ENCODE data around the gene CNTN6. TPM values are rescaled to one million over a fixed set of nuclear protein-coding genes. Genes with fewer than 3 reads are reported as not detected.

CNTN6 gene
- total and polyA plus RNA-seq, 11 donors = not detected

- no peaks in the 10 kb centered on the region for H3K9me3 ChIP-seq
- DNase-seq = no peak
- H3K36me3 ChIP-seq = no peaks in the 10 kb centered on the region
- H3K27ac ChIP-seq = no peak overlapping the region
- H3K4me1 ChIP-seq = no peaks in the 10 kb centered on the region
- no peak for TF ChIP-seq POLR2A (IDR thresholded peaks at IDR 0.05)
- TF ChIP-seq, protein P1, sequence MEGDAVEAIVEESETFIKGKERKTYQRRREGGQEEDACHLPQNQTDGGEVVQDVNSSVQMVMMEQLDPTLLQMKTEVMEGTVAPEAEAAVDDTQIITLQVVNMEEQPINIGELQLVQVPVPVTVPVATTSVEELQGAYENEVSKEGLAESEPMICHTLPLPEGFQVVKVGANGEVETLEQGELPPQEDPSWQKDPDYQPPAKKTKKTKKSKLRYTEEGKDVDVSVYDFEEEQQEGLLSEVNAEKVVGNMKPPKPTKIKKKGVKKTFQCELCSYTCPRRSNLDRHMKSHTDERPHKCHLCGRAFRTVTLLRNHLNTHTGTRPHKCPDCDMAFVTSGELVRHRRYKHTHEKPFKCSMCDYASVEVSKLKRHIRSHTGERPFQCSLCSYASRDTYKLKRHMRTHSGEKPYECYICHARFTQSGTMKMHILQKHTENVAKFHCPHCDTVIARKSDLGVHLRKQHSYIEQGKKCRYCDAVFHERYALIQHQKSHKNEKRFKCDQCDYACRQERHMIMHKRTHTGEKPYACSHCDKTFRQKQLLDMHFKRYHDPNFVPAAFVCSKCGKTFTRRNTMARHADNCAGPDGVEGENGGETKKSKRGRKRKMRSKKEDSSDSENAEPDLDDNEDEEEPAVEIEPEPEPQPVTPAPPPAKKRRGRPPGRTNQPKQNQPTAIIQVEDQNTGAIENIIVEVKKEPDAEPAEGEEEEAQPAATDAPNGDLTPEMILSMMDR (IDR thresholded peaks at IDR 0.05) = no peak
- no peak for ATAC-seq
- intact Hi-C loops (cut with DNase I) = no loop called here
- 32 to 49% (median 44%) methylated on average over 2 of the region's 2 CpGs for WGBS, 4 donors
- no peaks in the 10 kb centered on the region for H3K27me3 ChIP-seq
- no peak overlapping the region for H3K4me3 ChIP-seq
Measured at GRCh38 chr3:1207904-1208303, 115.1 kb downstream of the CNTN6 start.

DNA sequence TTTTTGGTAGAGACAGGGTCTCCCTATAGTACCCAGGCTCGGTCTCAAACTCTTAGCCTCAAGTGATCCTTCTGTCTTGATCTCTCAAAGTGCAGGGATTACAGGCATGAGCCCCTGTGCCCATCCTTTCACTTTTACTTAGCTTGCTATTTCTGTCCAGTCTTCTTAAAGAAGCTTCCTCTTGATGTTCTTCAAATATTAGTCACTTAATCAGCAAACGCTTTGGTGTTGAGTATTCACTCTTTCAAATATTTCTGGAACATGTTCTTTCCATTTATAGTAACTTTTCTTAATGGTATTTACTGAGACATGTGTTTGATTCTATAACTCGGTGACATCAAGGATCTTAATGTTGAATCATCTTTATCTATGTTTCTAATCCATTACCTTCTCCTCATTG is 122.1 kb downstream of the CNTN6 start:
- DNase-seq = no peak
- Histone ChIP-seq H3K36me3 (no peaks in the 10 kb centered on the region), H3K9me3 (no peaks in the 10 kb centered on the region), H3K4me3 (no peak overlapping the region), H3K27ac (no peak overlapping the region), H3K27me3 (no peaks in the 10 kb centered on the region), H3K4me1 (no peaks in the 10 kb centered on the region)
- TF ChIP-seq, protein P1 (IDR thresholded peaks at IDR 0.05) = no peak
- TF ChIP-seq POLR2A (IDR thresholded peaks at IDR 0.05) = no peak
- intact Hi-C loops (cut with DNase I) = no loop called here
- WGBS, 4 donors = 60 to 72% (median 66%) methylated on average over 3 of the region's 3 CpGs
- ATAC-seq = no peak

DNA sequence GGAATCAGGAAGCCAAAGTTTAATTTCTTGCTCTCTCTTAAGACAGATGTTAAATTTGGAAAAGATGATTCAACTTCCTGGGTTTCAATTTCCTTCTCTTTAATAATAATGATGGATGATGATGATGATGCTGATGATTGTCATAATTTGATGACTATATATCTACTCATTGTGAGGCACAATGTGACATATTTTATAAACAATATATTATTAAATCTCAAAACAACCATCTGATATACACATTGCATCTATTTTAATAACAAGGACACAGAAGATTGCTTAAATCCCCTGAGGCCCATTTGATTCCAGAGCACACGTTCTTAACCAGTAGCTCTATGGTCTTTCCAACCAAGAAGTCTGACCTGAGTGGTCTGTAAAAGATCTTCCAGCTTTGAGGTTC is 124.0 kb downstream of the CNTN6 start:
- ATAC-seq = no peak
- H3K4me1 ChIP-seq = no peaks in the 10 kb centered on the region
- no peaks in the 10 kb centered on the region for H3K36me3 ChIP-seq
- no peaks in the 10 kb centered on the region for H3K9me3 ChIP-seq
- no peak overlapping the region for H3K27ac ChIP-seq
- no peak for DNase-seq
- H3K27me3 ChIP-seq = no peaks in the 10 kb centered on the region
- no peak overlapping the region for H3K4me3 ChIP-seq
- 33 to 46% (median 41%) methylated on average over 1 of the region's 1 CpG for WGBS, 4 donors
- intact Hi-C loops (cut with DNase I) = no loop called here
- TF ChIP-seq, protein P1 (IDR thresholded peaks at IDR 0.05) = no peak
- no peak for TF ChIP-seq POLR2A (IDR thresholded peaks at IDR 0.05)

- Histone ChIP-seq H3K27me3 (no peaks in the 10 kb centered on the region), H3K27ac (no peak overlapping the region), H3K4me3 (no peak overlapping the region), H3K9me3 (no peaks in the 10 kb centered on the region), H3K36me3 (no peaks in the 10 kb centered on the region), H3K4me1 (no peaks in the 10 kb centered on the region)
- TF ChIP-seq POLR2A (IDR thresholded peaks at IDR 0.05) = no peak
- TF ChIP-seq, protein P1 (IDR thresholded peaks at IDR 0.05) = no peak
- no peak for DNase-seq
- intact Hi-C loops (cut with DNase I) = no loop called here
- ATAC-seq = no peak
- 93 to 97% (median 95%) methylated on average over 3 of the region's 3 CpGs for WGBS, 4 donors
Measured at GRCh38 chr3:1227111-1227510, 134.3 kb downstream of the CNTN6 start.
